ENCODE measurements around the gene COX6A1. TPM values are rescaled to one million over a fixed set of nuclear protein-coding genes. Genes with fewer than 3 reads are reported as not detected.
"Not testable (repeated sequence)": the region's sequence is repeated elsewhere in the genome, so short reads cannot be mapped to it uniquely, and the experiment has no call there.

The COX6A1 gene
- total RNA-seq, 1 donor from 2014 or later = 116 TPM

GRCh38 chr12:120485961-120486881, 48.3 kb downstream of the COX6A1 start:
- intact Hi-C loops (cut with micrococcal nuclease) = no loop called here
- ATAC-seq (no peak), DNase-seq (no peak)

DNA sequence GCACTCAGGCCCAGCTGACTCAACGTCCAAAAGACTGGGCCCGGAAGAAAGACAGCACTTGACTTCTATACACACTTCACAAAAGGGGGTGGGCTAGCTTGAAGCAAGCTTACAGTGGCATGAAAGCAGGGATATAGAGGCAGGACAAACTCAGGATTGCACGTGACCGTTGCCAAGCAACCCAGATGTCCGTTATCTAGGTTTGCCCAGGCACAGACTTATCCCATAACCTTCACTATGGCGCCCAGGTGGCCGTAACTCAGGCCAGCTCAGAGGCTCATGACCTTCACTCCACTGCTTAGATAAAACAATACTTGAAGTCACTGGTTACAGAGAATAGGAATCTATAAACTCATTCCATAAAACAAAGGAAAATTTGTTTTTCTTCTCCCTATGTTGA, 49.6 kb downstream of the COX6A1 start:
- DNase-seq; ATAC-seq; intact Hi-C loops (cut with micrococcal nuclease): not testable (repeated sequence)

- intact Hi-C loops (cut with micrococcal nuclease) = no loop called here
- peak; percentile 40 for ATAC-seq
These were observed 50.2 kb downstream of the COX6A1 start for GRCh38 chr12:120488057-120488640.

DNA sequence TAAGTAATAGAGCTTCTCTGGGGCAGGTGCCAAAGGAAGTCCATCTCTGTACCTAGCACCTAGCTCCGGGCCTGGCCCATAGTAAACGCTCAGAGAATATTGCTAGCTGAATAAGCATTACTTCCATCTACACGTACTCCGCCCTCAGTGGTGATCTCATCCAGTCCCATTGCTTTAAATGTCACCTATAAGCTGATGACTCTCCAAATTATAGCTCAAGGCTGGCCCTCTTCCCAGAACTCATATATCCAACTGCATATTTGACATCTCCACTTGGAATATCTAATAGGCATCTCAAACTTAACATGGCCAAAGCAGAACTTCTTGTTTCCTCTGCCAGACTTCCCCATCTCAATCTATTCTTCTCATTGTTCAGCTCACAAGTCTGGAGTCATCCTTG, 51.1 kb downstream of the COX6A1 start:
- ATAC-seq = no peak
- DNase-seq = no peak
- intact Hi-C loops (cut with micrococcal nuclease) = no loop called here

More at GRCh38 chr12:120488057-120488640, 50.2 kb downstream of the COX6A1 start:
- no peak for DNase-seq

DNA sequence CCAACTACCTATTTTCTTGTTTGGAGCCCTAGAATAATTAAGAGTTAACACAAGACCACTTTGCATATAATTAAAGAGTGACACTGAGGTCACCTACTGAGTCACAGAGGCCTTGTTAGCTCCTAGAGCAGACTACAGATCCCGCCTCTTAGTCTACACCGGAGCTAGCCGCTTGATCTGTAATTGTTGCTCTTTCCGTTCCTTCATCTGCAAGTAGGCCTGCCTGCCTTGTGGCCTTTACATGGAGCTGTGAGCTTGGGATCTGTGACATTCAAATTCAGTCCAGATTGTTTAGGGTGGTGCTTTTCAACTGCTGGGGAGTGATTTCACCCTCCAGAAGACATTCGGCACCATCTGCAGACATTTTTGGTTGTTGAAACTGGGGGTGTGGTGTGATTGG, 52.4 kb downstream of the COX6A1 start:
- intact Hi-C loops (cut with micrococcal nuclease) = no loop called here
- ATAC-seq (no peak), DNase-seq (no peak)

Other genes starting within 250 kb of the COX6A1 start
- gene GCN1, start 243.4 kb upstream of the COX6A1 start, total RNA-seq = 33.3 TPM
- gene RPLP0, start 237.0 kb upstream of the COX6A1 start, total RNA-seq = 674 TPM
- 65.9 TPM for gene PXN, start 172.4 kb upstream of the COX6A1 start, total RNA-seq
- gene RNU4-2, start 146.2 kb upstream of the COX6A1 start, total RNA-seq = 13,220 TPM
- gene RNU4-1, start 144.9 kb upstream of the COX6A1 start, total RNA-seq = 1,438 TPM
- 10.2 TPM for gene SIRT4, start 135.8 kb upstream of the COX6A1 start, total RNA-seq
- gene PLA2G1B, start 110.3 kb upstream of the COX6A1 start, total RNA-seq = not detected
- 6.8 TPM for gene MSI1, start 68.9 kb upstream of the COX6A1 start, total RNA-seq
- gene TRIAP1, start 8.3 kb downstream of the COX6A1 start, total RNA-seq = 15.8 TPM
- 13.1 TPM for gene GATC, start 8.3 kb downstream of the COX6A1 start, total RNA-seq
- 38.9 TPM for gene SRSF9, start 31.6 kb downstream of the COX6A1 start, total RNA-seq
- gene DYNLL1, start 58.0 kb downstream of the COX6A1 start, total RNA-seq = 144 TPM
- gene COQ5, start 91.0 kb downstream of the COX6A1 start, total RNA-seq = 38.0 TPM
- 251 TPM for gene RNF10, start 96.2 kb downstream of the COX6A1 start, total RNA-seq
- 34.0 TPM for gene POP5, start 143.3 kb downstream of the COX6A1 start, total RNA-seq
- gene CABP1, start 202.5 kb downstream of the COX6A1 start, total RNA-seq = 8.0 TPM
- gene MLEC, start 249.0 kb downstream of the COX6A1 start, total RNA-seq = 130 TPM

Measured in left ventricle myocardium superior (tissue), 1 donor.